OCI-M1 (cell line): ENCODE measurements around the gene RTN4.
"Not testable (repeated sequence)": the region's sequence is repeated elsewhere in the genome, so short reads cannot be mapped to it uniquely, and the experiment has no call there.

Experiments
- DNase-seq: peaks from one replicate; lab custom pipeline; 2025; lab: John Stamatoyannopoulos, UW

The RTN4 gene

GRCh38 chr2:55073000-55073983 lies 23.0 kb upstream of the RTN4 start:
- DNase-seq: no peak

- no peak for DNase-seq
Observed at GRCh38 chr2:55063713-55064323, 13.6 kb upstream of the RTN4 start.

GRCh38 chr2:55063226-55063625 lies 13.0 kb upstream of the RTN4 start:
- no peak for DNase-seq

GRCh38 chr2:55062754-55063153 lies 12.5 kb upstream of the RTN4 start:
- DNase-seq: no peak

- no peak for DNase-seq
Observed at GRCh38 chr2:55061523-55062344, 11.5 kb upstream of the RTN4 start.

- no peak for DNase-seq
Observed at GRCh38 chr2:55059793-55060192, 9.5 kb upstream of the RTN4 start.

GRCh38 chr2:55057474-55057873 lies 7.2 kb upstream of the RTN4 start:
- DNase-seq: no peak

- DNase-seq: peak; percentile 47
Observed at GRCh38 chr2:55056024-55056521, 5.8 kb upstream of the RTN4 start.

- DNase-seq: no peak
Observed at GRCh38 chr2:55054106-55054875, 4.0 kb upstream of the RTN4 start.

GRCh38 chr2:55053225-55053624 lies 3.0 kb upstream of the RTN4 start:
- DNase-seq: not testable (repeated sequence)

GRCh38 chr2:55052129-55053061 lies 2.1 kb upstream of the RTN4 start:
- DNase-seq: peak; percentile 68

- DNase-seq: peak; percentile 83
Observed at GRCh38 chr2:55051026-55051866, 995 bp upstream of the RTN4 start.

GRCh38 chr2:55049821-55050099 lies 491 bp downstream of the RTN4 start:
- DNase-seq: peak; percentile 53

- DNase-seq: peak; percentile 88
Observed at GRCh38 chr2:55049043-55049820, 1.0 kb downstream of the RTN4 start.

- DNase-seq: peak; percentile 79
Observed at GRCh38 chr2:55048508-55049042, 1.7 kb downstream of the RTN4 start.

GRCh38 chr2:55047677-55048299 lies 2.5 kb downstream of the RTN4 start:
- peak; percentile 48 for DNase-seq

- no peak for DNase-seq
Observed at GRCh38 chr2:55045780-55046179, 4.5 kb downstream of the RTN4 start.

- DNase-seq: no peak
Observed at GRCh38 chr2:55043841-55044240, 6.4 kb downstream of the RTN4 start.
